Measurements from ENCODE around the gene VSTM2B.
"Not testable (repeated sequence)": the region's sequence is repeated elsewhere in the genome, so short reads cannot be mapped to it uniquely, and the experiment has no call there.

VSTM2B gene

GRCh38 chr19:29525901-29526729, at the start of gene VSTM2B:
TSS of gene VSTM2B (plus strand) at chr19:29525994. CDS start at chr19:29526584, 590 bp downstream.
- no peak for DNase-seq

- DNase-seq = no peak
Observed at GRCh38 chr19:29476528-29476927, 49.3 kb upstream of the VSTM2B start.

DNA sequence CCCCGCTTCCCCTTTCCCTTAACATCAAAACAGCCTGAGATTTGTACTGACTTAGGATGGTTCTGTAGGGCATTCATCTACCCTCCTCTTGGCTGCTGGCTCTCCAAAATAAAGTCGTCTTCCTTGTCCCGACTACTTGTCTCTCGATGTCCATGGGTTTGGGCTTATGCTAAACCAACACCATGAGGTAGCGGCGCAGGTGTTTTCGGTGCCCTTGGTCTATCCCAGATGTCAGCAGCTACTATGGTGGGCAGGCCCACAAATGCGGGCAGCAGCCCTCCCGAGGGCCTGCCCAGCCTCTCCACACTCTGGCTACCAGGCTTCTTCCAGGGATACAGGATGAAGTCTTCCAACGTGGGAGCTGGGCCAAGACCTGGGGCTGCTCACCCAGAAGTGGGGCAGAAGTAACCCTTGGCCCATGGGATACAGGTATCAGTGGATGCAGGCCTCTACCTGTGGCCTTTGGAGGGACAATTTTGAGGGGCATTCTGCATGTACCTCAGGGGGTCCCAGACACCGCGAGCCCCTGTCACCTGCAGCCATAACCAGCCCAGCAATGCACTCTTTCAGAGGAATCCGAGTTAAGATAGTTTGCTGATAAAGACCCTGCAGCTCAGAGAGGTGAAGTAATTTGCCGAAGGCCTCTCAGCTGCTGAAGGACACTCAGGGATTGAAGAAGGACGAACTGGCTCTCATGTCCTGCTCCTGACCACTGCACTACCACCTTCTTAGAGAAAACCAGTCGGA, 47.8 kb upstream of the VSTM2B start:
- DNase-seq = no peak

- DNase-seq = peak; percentile 34
Observed at GRCh38 chr19:29478578-29479565, 46.9 kb upstream of the VSTM2B start.

- DNase-seq = no peak
Observed at GRCh38 chr19:29479941-29480340, 45.9 kb upstream of the VSTM2B start.

- no peak for DNase-seq
Observed at GRCh38 chr19:29480507-29480906, 45.3 kb upstream of the VSTM2B start.

DNA sequence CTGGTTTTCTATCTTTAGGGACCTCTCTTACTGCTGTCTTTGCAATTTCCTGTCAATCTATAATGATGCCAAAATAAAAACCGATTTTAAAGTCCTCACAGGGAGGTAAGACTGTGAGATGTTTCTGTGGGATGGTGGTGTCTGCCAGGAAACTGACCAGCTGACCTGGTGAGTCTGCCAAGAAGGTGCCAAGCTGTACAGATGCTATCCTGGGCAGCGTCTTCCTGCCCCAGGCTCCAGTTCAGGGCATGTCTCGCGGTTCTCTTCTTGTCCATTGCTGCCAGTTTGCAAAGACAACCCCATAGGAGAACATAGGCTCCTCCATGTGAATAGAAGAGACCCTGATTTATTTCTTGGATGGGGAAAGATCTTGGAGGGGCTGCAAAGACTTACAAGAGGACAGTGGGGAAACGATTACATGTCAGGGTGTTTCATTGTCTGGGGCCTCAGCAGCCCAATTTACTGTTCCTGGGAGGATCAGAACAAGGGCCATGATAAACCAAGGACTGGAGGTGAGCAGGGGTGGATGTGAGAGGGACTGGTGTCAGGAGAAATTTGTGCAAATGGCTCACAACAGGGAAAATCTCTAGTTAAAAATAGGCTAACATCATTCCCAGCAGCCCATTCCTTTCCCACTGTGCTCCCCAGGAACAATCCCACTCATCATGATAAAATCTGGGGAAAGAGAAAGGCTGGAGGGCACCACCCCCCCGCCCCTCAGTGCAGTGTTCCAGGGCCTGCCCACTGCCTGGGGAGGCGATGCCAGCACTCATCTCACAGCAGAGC, 42.7 kb upstream of the VSTM2B start:
- no peak for DNase-seq

DNA sequence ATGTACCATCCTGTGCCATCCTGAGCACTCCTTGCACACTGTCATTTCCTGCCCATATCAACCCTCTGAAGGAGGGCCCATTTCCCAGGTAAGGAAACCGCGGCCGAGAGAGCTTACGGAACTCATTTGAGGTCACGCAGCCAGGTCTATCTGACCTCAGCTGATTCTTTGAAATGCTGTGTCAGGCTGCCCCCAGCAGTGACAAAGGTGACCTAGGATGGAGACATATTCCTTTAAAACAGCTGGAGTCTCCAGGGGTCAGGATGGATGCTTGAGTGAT, 42.2 kb upstream of the VSTM2B start:
- DNase-seq = no peak

- DNase-seq = no peak
Observed at GRCh38 chr19:29483944-29484581, 41.7 kb upstream of the VSTM2B start.

DNA sequence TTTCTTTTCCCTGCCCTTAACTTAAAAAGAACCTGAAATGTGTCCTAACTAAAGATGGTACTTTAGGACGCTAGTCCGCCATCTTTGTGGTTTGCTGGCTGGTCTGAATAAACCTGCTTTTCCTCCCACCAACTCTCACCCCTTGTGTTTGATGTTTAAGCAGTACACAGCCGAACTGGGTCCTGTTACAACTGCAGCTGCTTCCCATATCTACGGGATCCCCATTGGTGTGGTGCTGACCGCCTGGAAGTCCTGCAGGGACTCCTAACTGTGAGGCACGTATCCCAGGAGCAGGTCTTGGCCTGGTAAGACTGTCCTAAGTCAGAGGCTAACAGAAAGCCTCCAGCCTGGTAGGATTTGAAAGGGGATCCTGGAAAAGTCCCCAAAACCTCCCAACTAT, 40.9 kb upstream of the VSTM2B start:
- DNase-seq = no peak

GRCh38 chr19:29485293-29485692, 40.5 kb upstream of the VSTM2B start:
- no peak for DNase-seq

- DNase-seq = not testable (repeated sequence)
Observed at GRCh38 chr19:29486961-29487360, 38.8 kb upstream of the VSTM2B start.

DNA sequence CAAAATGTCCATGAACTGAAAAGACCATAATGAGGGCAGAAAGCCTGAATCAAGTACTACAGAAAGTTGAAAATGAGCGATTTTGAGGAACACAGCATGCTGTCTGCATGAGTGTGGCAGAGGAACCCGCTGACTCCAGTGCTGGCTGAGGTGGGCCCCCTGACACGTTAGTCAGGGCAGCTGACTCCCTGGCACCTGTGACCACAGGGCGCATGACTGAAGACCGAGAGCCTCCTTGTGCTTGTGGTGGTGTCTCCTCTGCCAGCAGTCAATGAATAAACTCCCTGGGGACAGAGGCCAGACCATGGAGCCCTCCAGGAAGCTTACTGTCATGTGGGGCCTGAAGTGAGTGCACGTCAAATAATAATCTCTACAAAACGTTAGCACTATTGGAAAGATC, 38.4 kb upstream of the VSTM2B start:
- no peak for DNase-seq

GRCh38 chr19:29488316-29488715, 37.5 kb upstream of the VSTM2B start:
- no peak for DNase-seq

GRCh38 chr19:29489172-29489951, 36.4 kb upstream of the VSTM2B start:
- no peak for DNase-seq

GRCh38 chr19:29491491-29491890, 34.3 kb upstream of the VSTM2B start:
- DNase-seq = no peak

- no peak for DNase-seq
Observed at GRCh38 chr19:29491995-29492577, 33.7 kb upstream of the VSTM2B start.

GRCh38 chr19:29492769-29493168, 33.0 kb upstream of the VSTM2B start:
- DNase-seq = no peak

- no peak for DNase-seq
Observed at GRCh38 chr19:29495091-29495490, 30.7 kb upstream of the VSTM2B start.

GRCh38 chr19:29495901-29496441, 29.8 kb upstream of the VSTM2B start:
- DNase-seq = no peak
